Astrocyte (in vitro differentiated cells and primary cell): ENCODE data around the gene CHST15. TPM values are rescaled to one million over a fixed set of nuclear protein-coding genes. Genes with fewer than 3 reads are reported as not detected.

Experiments used
- DNase-seq: peaks from one replicate; pipeline ENCODE4 v3.0.0-alpha.2; 2010; ENCODE audit warnings: low read depth
- FAIRE-seq: peaks from 2 replicates; lab custom pipeline; 2011; peaks lifted over from hg19 to GRCh38; lab: Jason Lieb, UNC
- H2AFZ ChIP-seq: 2 replicates; pipeline ENCODE4 v1.6.0; 2012; ENCODE audit warnings: low read depth, low read length, inconsistent platforms
- H3K27ac ChIP-seq: 2 replicates; pipeline ENCODE4 v1.5.1; 2011; ENCODE audit warnings: low read depth, low read length, inconsistent platforms
- H3K27me3 ChIP-seq: 2 replicates; pipeline ENCODE4 v1.6.0; 2011; ENCODE audit warnings: low read length, inconsistent platforms; ENCODE audit not compliant: insufficient read depth
- H3K36me3 ChIP-seq: 2 replicates; pipeline ENCODE4 v1.5.1; 2011; ENCODE audit warnings: low read length, inconsistent platforms; ENCODE audit not compliant: insufficient read depth
- H3K4me1 ChIP-seq: 2 replicates; pipeline ENCODE4 v1.5.1; 2011; ENCODE audit warnings: low read length, inconsistent platforms; ENCODE audit not compliant: insufficient read depth
- H3K4me2 ChIP-seq: 2 replicates; pipeline ENCODE4 v1.6.0; 2012; ENCODE audit warnings: low read length, inconsistent platforms
- H3K4me3 ChIP-seq: 2 replicates; pipeline ENCODE4 v1.5.1; 2011; ENCODE audit warnings: low read depth, mild to moderate bottlenecking, low read length, inconsistent platforms; ENCODE audit not compliant: insufficient read depth
- H3K79me2 ChIP-seq: 2 replicates; pipeline ENCODE4 v1.6.0; 2012; ENCODE audit warnings: mild to moderate bottlenecking, low read length, inconsistent platforms; ENCODE audit not compliant: insufficient read depth
- H3K9ac ChIP-seq: 2 replicates; pipeline ENCODE4 v1.6.0; 2012; ENCODE audit warnings: mild to moderate bottlenecking, low read length, inconsistent platforms
- H3K9me3 ChIP-seq: 2 replicates; pipeline ENCODE4 v1.5.1; 2012; ENCODE audit warnings: low read depth, mild to moderate bottlenecking, low read length, inconsistent platforms; ENCODE audit not compliant: insufficient read depth
- H4K20me1 ChIP-seq: 2 replicates; pipeline ENCODE4 v1.6.0; 2012; ENCODE audit warnings: low read length, inconsistent platforms; ENCODE audit not compliant: insufficient read depth
- H3K27ac Mint-ChIP-seq: one replicate; pipeline ENCODE4 v1.8.0; 2021; ENCODE audit warnings: mild to moderate bottlenecking, mixed read lengths; ENCODE audit not compliant: unreplicated experiment
- H3K27me3 Mint-ChIP-seq: one replicate; pipeline ENCODE4 v1.8.0; 2021; ENCODE audit warnings: low read depth, mixed read lengths; ENCODE audit not compliant: unreplicated experiment
- H3K36me3 Mint-ChIP-seq: one replicate; pipeline ENCODE4 v1.8.0; 2021; ENCODE audit warnings: low read depth, mixed read lengths; ENCODE audit not compliant: unreplicated experiment
- H3K4me1 Mint-ChIP-seq: one replicate; pipeline ENCODE4 v1.8.0; 2021; ENCODE audit warnings: low read depth, mixed read lengths; ENCODE audit not compliant: unreplicated experiment
- H3K4me3 Mint-ChIP-seq: one replicate; pipeline ENCODE4 v1.8.0; 2021; ENCODE audit warnings: mild to moderate bottlenecking, moderate library complexity, mixed read lengths; ENCODE audit not compliant: unreplicated experiment
- H3K9me3 Mint-ChIP-seq: one replicate; pipeline ENCODE4 v1.8.0; 2021; ENCODE audit warnings: mild to moderate bottlenecking, mixed read lengths; ENCODE audit not compliant: unreplicated experiment
- CTCF ChIP-seq: IDR thresholded peaks from 2 replicates; pipeline ENCODE4 v1.5.1; 2011; ENCODE audit warnings: low read depth, mild to moderate bottlenecking, inconsistent platforms, low read length, moderate library complexity; ENCODE audit not compliant: insufficient read depth
- EZH2 ChIP-seq: IDR thresholded peaks from 2 replicates; pipeline ENCODE4 v1.6.1; 2012; ENCODE audit warnings: mild to moderate bottlenecking, low read length, inconsistent platforms; ENCODE audit not compliant: insufficient read depth
- total RNA-seq: library from RNA; stranded (reverse); gene quantifications from 2 replicates; pipeline ENCODE4 v1.2.1, GENCODE V29; 2021

Gene CHST15
- total RNA-seq, 1 donor from 2014 or later = 20.6 TPM

GRCh38 chr10:124127563-124127962 is 34.2 kb upstream of the CHST15 start:
- Histone ChIP-seq H3K4me2 (no peak overlapping the region), H3K27me3 (no peaks in the 10 kb centered on the region), H3K27ac (no peak overlapping the region), H3K4me3 (no peak overlapping the region), H3K9me3 (no peaks in the 10 kb centered on the region), H3K4me1 (peaks cover 6% of the 10 kb centered on the region), H2AFZ (no peak overlapping the region), H4K20me1 (no peaks in the 10 kb centered on the region), H3K36me3 (no peaks in the 10 kb centered on the region), H3K9ac (no peak overlapping the region), H3K79me2 (no peaks in the 10 kb centered on the region)
- TF ChIP-seq CTCF = no peak
- TF ChIP-seq EZH2 = no peak
- H3K36me3 Mint-ChIP-seq = no peaks in the 10 kb centered on the region
- FAIRE-seq = no peak
- H3K27ac Mint-ChIP-seq = no peak overlapping the region
- no peak for DNase-seq
- H3K4me1 Mint-ChIP-seq = peaks cover 14% of the 10 kb centered on the region
- peaks cover 2% of the 10 kb centered on the region for H3K9me3 Mint-ChIP-seq
- peaks cover 23% of the 10 kb centered on the region for H3K27me3 Mint-ChIP-seq
- no peak overlapping the region for H3K4me3 Mint-ChIP-seq

GRCh38 chr10:124126983-124127385 is 33.6 kb upstream of the CHST15 start:
- H3K9me3 Mint-ChIP-seq = peaks cover 2% of the 10 kb centered on the region
- Histone ChIP-seq H3K79me2 (no peaks in the 10 kb centered on the region), H3K4me1 (peaks cover 6% of the 10 kb centered on the region), H3K4me3 (no peak overlapping the region), H3K9me3 (no peaks in the 10 kb centered on the region), H3K9ac (no peak overlapping the region), H4K20me1 (no peaks in the 10 kb centered on the region), H3K27me3 (no peaks in the 10 kb centered on the region), H3K27ac (no peak overlapping the region), H2AFZ (no peak overlapping the region), H3K36me3 (no peaks in the 10 kb centered on the region), H3K4me2 (no peak overlapping the region)
- FAIRE-seq (no peak), DNase-seq (no peak)
- peaks cover 14% of the 10 kb centered on the region for H3K4me1 Mint-ChIP-seq
- no peak overlapping the region for H3K27ac Mint-ChIP-seq
- TF ChIP-seq CTCF (no peak), EZH2 (no peak)
- H3K27me3 Mint-ChIP-seq = peaks cover 26% of the 10 kb centered on the region
- H3K36me3 Mint-ChIP-seq = no peaks in the 10 kb centered on the region
- H3K4me3 Mint-ChIP-seq = no peak overlapping the region

GRCh38 chr10:124126145-124126982 is 33.0 kb upstream of the CHST15 start:
- peaks cover 6% of the 10 kb centered on the region for H3K4me1 ChIP-seq
- H3K79me2 ChIP-seq = no peaks in the 10 kb centered on the region
- H3K4me2 ChIP-seq = no peak overlapping the region
- DNase-seq = no peak
- Mint-ChIP-seq H3K36me3 (no peaks in the 10 kb centered on the region), H3K27ac (no peak overlapping the region), H3K9me3 (peaks cover 2% of the 10 kb centered on the region), H3K4me1 (peaks cover 12% of the 10 kb centered on the region), H3K27me3 (peaks cover 25% of the 10 kb centered on the region), H3K4me3 (no peak overlapping the region)
- no peak overlapping the region for H3K27ac ChIP-seq
- no peak for FAIRE-seq
- no peak overlapping the region for H3K4me3 ChIP-seq
- no peaks in the 10 kb centered on the region for H3K27me3 ChIP-seq
- H4K20me1 ChIP-seq = no peaks in the 10 kb centered on the region
- TF ChIP-seq CTCF (no peak), EZH2 (no peak)
- H3K36me3 ChIP-seq = no peaks in the 10 kb centered on the region
- no peaks in the 10 kb centered on the region for H3K9me3 ChIP-seq
- H3K9ac ChIP-seq = no peak overlapping the region
- no peak overlapping the region for H2AFZ ChIP-seq
